ENCODE data around the gene CAPN13.

Gene CAPN13

GRCh38 chr2:30730736-30731647 is 76.3 kb downstream of the CAPN13 start:
- no peak for DNase-seq (ENCODE audit: low read depth in 4 of 4, low spot score in 1 of 4)

- no peak for DNase-seq (ENCODE audit: low read depth in 4 of 4, low spot score in 1 of 4)
These were observed 78.2 kb downstream of the CAPN13 start for GRCh38 chr2:30729031-30729430.

- no peak for DNase-seq (ENCODE audit: low read depth in 4 of 4, low spot score in 1 of 4)
These were observed 84.1 kb downstream of the CAPN13 start for GRCh38 chr2:30722936-30723725.

- no peak for DNase-seq (ENCODE audit: low read depth in 4 of 4, low spot score in 1 of 4)
These were observed 85.3 kb downstream of the CAPN13 start for GRCh38 chr2:30721668-30722647.

- DNase-seq (ENCODE audit: low read depth in 4 of 4, low spot score in 1 of 4): no peak
These were observed 86.0 kb downstream of the CAPN13 start for GRCh38 chr2:30721241-30721640.

GRCh38 chr2:30717081-30717650 is 90.1 kb downstream of the CAPN13 start:
- DNase-seq (ENCODE audit: low read depth in 4 of 4, low spot score in 1 of 4): no peak

- DNase-seq (ENCODE audit: low read depth in 4 of 4, low spot score in 1 of 4): no peak
These were observed 90.9 kb downstream of the CAPN13 start for GRCh38 chr2:30716123-30716900.

- DNase-seq (ENCODE audit: low read depth in 4 of 4, low spot score in 1 of 4): no peak
These were observed 92.2 kb downstream of the CAPN13 start for GRCh38 chr2:30714811-30715709.

- DNase-seq (ENCODE audit: low read depth in 4 of 4, low spot score in 1 of 4): no peak
These were observed 93.5 kb downstream of the CAPN13 start for GRCh38 chr2:30713698-30714097.

GRCh38 chr2:30711646-30712085 is 95.6 kb downstream of the CAPN13 start:
- DNase-seq (ENCODE audit: low read depth in 4 of 4, low spot score in 1 of 4): peak; percentile 62 to 79 (median 68)

GRCh38 chr2:30710461-30710860 is 96.8 kb downstream of the CAPN13 start:
- DNase-seq (ENCODE audit: low read depth in 4 of 4, low spot score in 1 of 4): no peak

- no peak for DNase-seq (ENCODE audit: low read depth in 4 of 4, low spot score in 1 of 4)
These were observed 97.2 kb downstream of the CAPN13 start for GRCh38 chr2:30710016-30710415.

- DNase-seq (ENCODE audit: low read depth in 4 of 4, low spot score in 1 of 4): no peak
These were observed 97.7 kb downstream of the CAPN13 start for GRCh38 chr2:30709516-30709915.

GRCh38 chr2:30708491-30709290 is 98.6 kb downstream of the CAPN13 start:
- DNase-seq (ENCODE audit: low read depth in 4 of 4, low spot score in 1 of 4): no peak

GRCh38 chr2:30707304-30707903 is 99.8 kb downstream of the CAPN13 start:
- DNase-seq (ENCODE audit: low read depth in 4 of 4, low spot score in 1 of 4): no peak

- peak; percentile 45 to 64 (median 62) for DNase-seq (ENCODE audit: low read depth in 4 of 4, low spot score in 1 of 4)
These were observed 100.5 kb downstream of the CAPN13 start for GRCh38 chr2:30706534-30707303.
